ENCODE results near the gene FIGNL2.

FIGNL2 gene

GRCh38 chr12:51868821-51869495, 20.4 kb upstream of the FIGNL2 start:
- H3K27ac Mint-ChIP-seq: no peak overlapping the region
- no peak overlapping the region for H3K4me3 Mint-ChIP-seq
- peaks cover 5% of the 10 kb centered on the region for H3K4me1 Mint-ChIP-seq (ENCODE audit: low read depth)
- H3K27me3 Mint-ChIP-seq (ENCODE audit: low read depth): peaks cover 60% of the 10 kb centered on the region
- no peaks in the 10 kb centered on the region for H3K9me3 Mint-ChIP-seq
- H3K36me3 Mint-ChIP-seq (ENCODE audit: low read depth): no peaks in the 10 kb centered on the region

GRCh38 chr12:51867796-51868428, 19.4 kb upstream of the FIGNL2 start:
- Mint-ChIP-seq H3K4me1 (ENCODE audit: low read depth) (peaks cover 5% of the 10 kb centered on the region), H3K36me3 (ENCODE audit: low read depth) (no peaks in the 10 kb centered on the region), H3K27me3 (ENCODE audit: low read depth) (peaks cover 68% of the 10 kb centered on the region), H3K4me3 (no peak overlapping the region), H3K9me3 (no peaks in the 10 kb centered on the region), H3K27ac (no peak overlapping the region)

- peaks cover 70% of the 10 kb centered on the region for H3K27me3 Mint-ChIP-seq (ENCODE audit: low read depth)
- no peaks in the 10 kb centered on the region for H3K9me3 Mint-ChIP-seq
- H3K36me3 Mint-ChIP-seq (ENCODE audit: low read depth): no peaks in the 10 kb centered on the region
- H3K4me3 Mint-ChIP-seq: no peak overlapping the region
- no peak overlapping the region for H3K27ac Mint-ChIP-seq
- peaks cover 5% of the 10 kb centered on the region for H3K4me1 Mint-ChIP-seq (ENCODE audit: low read depth)
These were observed 18.9 kb upstream of the FIGNL2 start for GRCh38 chr12:51867371-51867770.

GRCh38 chr12:51866762-51867161, 18.2 kb upstream of the FIGNL2 start:
- Mint-ChIP-seq H3K9me3 (no peaks in the 10 kb centered on the region), H3K27ac (no peak overlapping the region), H3K4me1 (ENCODE audit: low read depth) (peaks cover 5% of the 10 kb centered on the region), H3K4me3 (no peak overlapping the region), H3K36me3 (ENCODE audit: low read depth) (no peaks in the 10 kb centered on the region), H3K27me3 (ENCODE audit: low read depth) (peaks cover 76% of the 10 kb centered on the region)

GRCh38 chr12:51866324-51866723, 17.8 kb upstream of the FIGNL2 start:
- H3K36me3 Mint-ChIP-seq (ENCODE audit: low read depth): no peaks in the 10 kb centered on the region
- no peak overlapping the region for H3K27ac Mint-ChIP-seq
- H3K9me3 Mint-ChIP-seq: no peaks in the 10 kb centered on the region
- H3K4me1 Mint-ChIP-seq (ENCODE audit: low read depth): peaks cover 5% of the 10 kb centered on the region
- H3K4me3 Mint-ChIP-seq: no peak overlapping the region
- peaks cover 80% of the 10 kb centered on the region for H3K27me3 Mint-ChIP-seq (ENCODE audit: low read depth)

GRCh38 chr12:51865757-51866270, 17.3 kb upstream of the FIGNL2 start:
- H3K4me1 Mint-ChIP-seq (ENCODE audit: low read depth): peaks cover 5% of the 10 kb centered on the region
- no peaks in the 10 kb centered on the region for H3K36me3 Mint-ChIP-seq (ENCODE audit: low read depth)
- H3K4me3 Mint-ChIP-seq: no peak overlapping the region
- H3K27me3 Mint-ChIP-seq (ENCODE audit: low read depth): peaks cover 81% of the 10 kb centered on the region
- H3K9me3 Mint-ChIP-seq: no peaks in the 10 kb centered on the region
- H3K27ac Mint-ChIP-seq: no peak overlapping the region

GRCh38 chr12:51864833-51865670, 16.5 kb upstream of the FIGNL2 start:
- Mint-ChIP-seq H3K27ac (no peak overlapping the region), H3K27me3 (ENCODE audit: low read depth) (peaks cover 73% of the 10 kb centered on the region), H3K4me1 (ENCODE audit: low read depth) (peaks cover under 1% of the 10 kb centered on the region), H3K9me3 (no peaks in the 10 kb centered on the region), H3K36me3 (ENCODE audit: low read depth) (no peaks in the 10 kb centered on the region), H3K4me3 (no peak overlapping the region)

GRCh38 chr12:51863933-51864832, 15.7 kb upstream of the FIGNL2 start:
- H3K27me3 Mint-ChIP-seq (ENCODE audit: low read depth): peaks cover 67% of the 10 kb centered on the region
- no peak overlapping the region for H3K4me3 Mint-ChIP-seq
- no peaks in the 10 kb centered on the region for H3K9me3 Mint-ChIP-seq
- H3K27ac Mint-ChIP-seq: no peak overlapping the region
- no peaks in the 10 kb centered on the region for H3K4me1 Mint-ChIP-seq (ENCODE audit: low read depth)
- H3K36me3 Mint-ChIP-seq (ENCODE audit: low read depth): no peaks in the 10 kb centered on the region

GRCh38 chr12:51863363-51863932, 14.9 kb upstream of the FIGNL2 start:
- H3K4me3 Mint-ChIP-seq: no peak overlapping the region
- H3K4me1 Mint-ChIP-seq (ENCODE audit: low read depth): no peaks in the 10 kb centered on the region
- H3K9me3 Mint-ChIP-seq: no peaks in the 10 kb centered on the region
- H3K27ac Mint-ChIP-seq: no peak overlapping the region
- peaks cover 62% of the 10 kb centered on the region for H3K27me3 Mint-ChIP-seq (ENCODE audit: low read depth)
- no peaks in the 10 kb centered on the region for H3K36me3 Mint-ChIP-seq (ENCODE audit: low read depth)

- no peak overlapping the region for H3K4me3 Mint-ChIP-seq
- peaks cover 57% of the 10 kb centered on the region for H3K27me3 Mint-ChIP-seq (ENCODE audit: low read depth)
- H3K27ac Mint-ChIP-seq: no peak overlapping the region
- no peaks in the 10 kb centered on the region for H3K36me3 Mint-ChIP-seq (ENCODE audit: low read depth)
- no peaks in the 10 kb centered on the region for H3K4me1 Mint-ChIP-seq (ENCODE audit: low read depth)
- H3K9me3 Mint-ChIP-seq: no peaks in the 10 kb centered on the region
These were observed 14.4 kb upstream of the FIGNL2 start for GRCh38 chr12:51862947-51863346.

- Mint-ChIP-seq H3K9me3 (no peaks in the 10 kb centered on the region), H3K4me1 (ENCODE audit: low read depth) (no peaks in the 10 kb centered on the region), H3K4me3 (no peak overlapping the region), H3K27me3 (ENCODE audit: low read depth) (peaks cover 51% of the 10 kb centered on the region), H3K36me3 (ENCODE audit: low read depth) (no peaks in the 10 kb centered on the region), H3K27ac (no peak overlapping the region)
These were observed 12.5 kb upstream of the FIGNL2 start for GRCh38 chr12:51860986-51861385.

GRCh38 chr12:51855586-51856428, 7.3 kb upstream of the FIGNL2 start:
- peaks cover 7% of the 10 kb centered on the region for H3K4me1 Mint-ChIP-seq (ENCODE audit: low read depth)
- H3K9me3 Mint-ChIP-seq: no peaks in the 10 kb centered on the region
- no peaks in the 10 kb centered on the region for H3K36me3 Mint-ChIP-seq (ENCODE audit: low read depth)
- peaks cover 27% of the 10 kb centered on the region for H3K27me3 Mint-ChIP-seq (ENCODE audit: low read depth)
- no peak overlapping the region for H3K27ac Mint-ChIP-seq
- no peak overlapping the region for H3K4me3 Mint-ChIP-seq
